ENCODE data around the gene CARD18.

DNA sequence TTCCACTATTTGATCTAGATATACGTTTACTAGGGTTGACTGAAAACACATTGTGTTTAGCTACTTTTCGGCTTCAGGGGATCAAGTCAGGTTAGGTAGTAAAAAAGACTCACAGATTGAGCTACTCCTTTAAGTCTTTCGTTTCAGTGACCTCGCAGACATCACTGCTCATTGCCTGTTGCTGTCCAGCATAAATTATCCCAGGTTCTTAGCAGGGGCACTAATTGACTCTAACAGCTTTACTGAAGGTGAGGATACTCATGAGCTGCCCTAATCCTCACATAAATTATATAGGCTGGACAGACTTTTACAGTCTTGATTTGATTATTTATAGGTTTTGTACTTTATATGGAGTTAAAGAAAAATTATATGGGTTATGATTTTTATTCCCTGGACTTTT is 3.7 kb downstream of the CARD18 start:
- TF ChIP-seq, protein P1, sequence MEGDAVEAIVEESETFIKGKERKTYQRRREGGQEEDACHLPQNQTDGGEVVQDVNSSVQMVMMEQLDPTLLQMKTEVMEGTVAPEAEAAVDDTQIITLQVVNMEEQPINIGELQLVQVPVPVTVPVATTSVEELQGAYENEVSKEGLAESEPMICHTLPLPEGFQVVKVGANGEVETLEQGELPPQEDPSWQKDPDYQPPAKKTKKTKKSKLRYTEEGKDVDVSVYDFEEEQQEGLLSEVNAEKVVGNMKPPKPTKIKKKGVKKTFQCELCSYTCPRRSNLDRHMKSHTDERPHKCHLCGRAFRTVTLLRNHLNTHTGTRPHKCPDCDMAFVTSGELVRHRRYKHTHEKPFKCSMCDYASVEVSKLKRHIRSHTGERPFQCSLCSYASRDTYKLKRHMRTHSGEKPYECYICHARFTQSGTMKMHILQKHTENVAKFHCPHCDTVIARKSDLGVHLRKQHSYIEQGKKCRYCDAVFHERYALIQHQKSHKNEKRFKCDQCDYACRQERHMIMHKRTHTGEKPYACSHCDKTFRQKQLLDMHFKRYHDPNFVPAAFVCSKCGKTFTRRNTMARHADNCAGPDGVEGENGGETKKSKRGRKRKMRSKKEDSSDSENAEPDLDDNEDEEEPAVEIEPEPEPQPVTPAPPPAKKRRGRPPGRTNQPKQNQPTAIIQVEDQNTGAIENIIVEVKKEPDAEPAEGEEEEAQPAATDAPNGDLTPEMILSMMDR (IDR thresholded peaks at IDR 0.05; ENCODE audit: low read length): no peak
- no peak for TF ChIP-seq EZH2 (optimal IDR thresholded peaks at IDR 0.05; ENCODE audit: low read depth, low read length)
